ENCODE measurements around the gene SRPK2. TPM values are rescaled to one million over a fixed set of nuclear protein-coding genes. Genes with fewer than 3 reads are reported as not detected.
A peak's percentile ranks its signal among the peaks of the same experiment; 100 is the strongest.
"Not testable (repeated sequence)": the region's sequence is repeated elsewhere in the genome, so short reads cannot be mapped to it uniquely, and the experiment has no call there.

The SRPK2 gene
- total RNA-seq = 15.5 TPM

DNA sequence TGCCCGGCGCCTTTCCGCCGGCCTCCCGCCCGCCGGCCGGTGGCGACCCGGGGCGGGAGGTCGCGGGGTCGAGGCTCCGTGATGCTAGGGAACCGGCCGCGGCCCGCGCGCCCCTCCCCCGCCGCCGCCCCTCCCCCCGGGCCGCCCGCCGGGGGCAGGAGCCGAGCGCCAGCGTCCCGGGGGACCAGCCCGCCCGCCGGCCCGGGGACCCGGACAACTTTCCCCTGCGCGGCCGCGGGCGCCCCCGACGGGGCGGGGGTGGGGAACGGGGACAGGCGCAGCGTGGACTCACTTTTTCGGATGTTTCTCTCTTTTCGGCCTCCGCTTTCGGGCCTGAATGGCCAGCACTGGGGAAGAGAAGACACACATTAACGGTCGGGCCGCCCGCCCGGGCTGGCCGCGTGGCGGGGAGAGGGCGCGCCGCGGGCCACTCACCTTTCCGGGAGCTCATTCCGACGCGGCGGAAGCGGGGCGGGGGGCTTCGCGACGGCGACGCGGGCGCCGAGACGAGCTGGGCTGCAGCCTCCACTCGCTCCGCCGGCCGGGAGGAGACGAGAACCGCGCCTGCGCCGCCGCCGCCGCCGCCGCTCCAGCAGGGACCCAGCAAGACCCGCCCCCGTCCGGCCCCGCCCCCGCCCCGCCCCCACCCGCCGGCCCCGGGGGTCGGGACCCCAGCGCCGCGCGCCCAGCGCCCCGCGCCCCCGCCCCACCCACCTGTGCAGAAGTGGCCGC is at the start of gene SRPK2:
Gene SRPK2 (minus strand): TSS at position 566 of the 732 bp plus-strand sequence.
- ATAC-seq = peak; percentile 93

DNA sequence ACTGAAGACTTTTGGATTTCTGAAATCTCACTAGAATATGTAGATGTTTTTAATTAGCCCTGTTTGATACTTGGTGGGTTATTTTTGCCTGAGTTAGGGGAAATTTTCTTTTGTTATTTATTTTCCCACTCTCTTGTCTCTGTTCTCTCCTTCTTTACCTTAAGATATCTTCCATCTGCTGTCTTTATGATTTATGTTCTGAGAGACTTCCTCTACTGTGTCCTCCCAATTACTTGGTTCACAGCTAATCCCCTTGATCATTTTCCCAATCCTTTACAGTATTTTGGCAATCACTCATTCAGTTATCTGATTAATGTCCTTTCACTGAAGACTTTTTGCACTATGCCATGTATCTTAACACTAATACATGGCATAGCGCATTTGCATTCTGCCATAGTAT is 49.5 kb upstream of the SRPK2 start:
- DNase-seq (ENCODE audit: low spot score) (no peak), ATAC-seq (no peak)

More for the DNA sequence above, at the start of gene SRPK2:
- DNase-seq (ENCODE audit: low spot score) = peak; percentile 87

- not testable (repeated sequence) for ATAC-seq; DNase-seq (ENCODE audit: low spot score)
Observed at GRCh38 chr7:105437356-105437755, 48.6 kb upstream of the SRPK2 start.

- no peak for DNase-seq (ENCODE audit: low spot score)
- ATAC-seq = peak; percentile 60
Observed at GRCh38 chr7:105429746-105430612, 41.3 kb upstream of the SRPK2 start.

DNA sequence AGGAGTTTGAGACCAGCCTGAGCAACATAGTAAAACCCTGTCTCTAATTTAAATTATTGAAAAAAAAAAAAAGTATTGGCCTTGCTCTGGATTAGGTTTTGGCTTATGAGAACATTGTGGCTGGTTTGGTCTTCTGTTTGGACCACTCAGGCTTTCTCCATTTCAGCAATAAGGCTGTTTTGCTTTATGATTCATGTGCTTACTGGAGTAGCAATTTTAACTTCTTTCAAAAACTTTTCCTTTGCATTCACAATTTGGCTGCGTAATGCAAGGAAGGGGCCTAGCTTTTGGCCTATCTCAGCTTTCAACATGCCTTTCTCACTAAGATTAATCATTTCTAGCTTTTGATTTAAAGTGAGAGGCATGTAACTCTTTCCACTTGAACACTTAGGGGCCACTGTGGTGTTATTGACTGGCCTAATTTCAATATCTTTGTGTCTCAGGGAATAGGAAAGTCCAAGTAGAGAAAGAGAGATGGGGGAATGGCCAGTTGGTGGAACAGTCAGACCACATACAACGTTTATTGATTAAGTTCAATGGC is 38.0 kb upstream of the SRPK2 start:
- ATAC-seq (no peak), DNase-seq (ENCODE audit: low spot score) (no peak)

- DNase-seq (ENCODE audit: low spot score) (no peak), ATAC-seq (no peak)
Observed at GRCh38 chr7:105423987-105424386, 35.3 kb upstream of the SRPK2 start.

GRCh38 chr7:105413887-105414437 is 25.2 kb upstream of the SRPK2 start:
- DNase-seq (ENCODE audit: low spot score) (no peak), ATAC-seq (no peak)

- DNase-seq (ENCODE audit: low spot score) = not testable (repeated sequence)
Observed at GRCh38 chr7:105410774-105411173, 22.1 kb upstream of the SRPK2 start.

GRCh38 chr7:105409775-105410174 is 21.1 kb upstream of the SRPK2 start:
- ATAC-seq; DNase-seq (ENCODE audit: low spot score): not testable (repeated sequence)

More at GRCh38 chr7:105410774-105411173, 22.1 kb upstream of the SRPK2 start:
- ATAC-seq = not testable (repeated sequence)

DNA sequence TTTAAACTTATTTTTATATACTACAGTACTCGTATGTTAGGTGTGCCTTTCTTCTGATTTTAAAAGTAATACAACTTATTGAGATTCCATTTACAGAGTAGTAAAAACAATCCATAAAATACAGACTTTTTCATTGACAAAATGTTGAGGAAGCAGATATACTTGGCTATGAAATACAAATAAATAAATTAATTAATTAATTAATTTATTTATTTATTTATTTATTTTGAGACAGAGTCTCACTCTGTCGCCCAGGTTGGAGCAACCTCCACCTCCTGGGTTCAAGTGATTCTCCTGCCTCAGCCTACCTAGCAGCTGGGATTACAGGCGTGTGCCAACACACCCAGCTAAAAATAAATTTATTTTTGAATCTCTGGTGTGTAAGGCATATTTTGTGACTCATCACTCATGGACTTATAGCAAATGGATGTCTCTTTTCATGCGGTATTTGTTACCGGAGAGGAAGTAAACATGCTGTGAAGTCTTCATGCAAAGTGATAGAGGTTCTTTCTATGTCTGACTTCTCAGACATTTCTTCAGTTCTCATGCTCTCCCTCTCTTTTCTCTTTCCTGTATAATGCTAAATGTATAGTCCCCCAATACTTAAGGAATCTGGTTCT is 20.2 kb upstream of the SRPK2 start:
- ATAC-seq (no peak), DNase-seq (ENCODE audit: low spot score) (no peak)

DNA sequence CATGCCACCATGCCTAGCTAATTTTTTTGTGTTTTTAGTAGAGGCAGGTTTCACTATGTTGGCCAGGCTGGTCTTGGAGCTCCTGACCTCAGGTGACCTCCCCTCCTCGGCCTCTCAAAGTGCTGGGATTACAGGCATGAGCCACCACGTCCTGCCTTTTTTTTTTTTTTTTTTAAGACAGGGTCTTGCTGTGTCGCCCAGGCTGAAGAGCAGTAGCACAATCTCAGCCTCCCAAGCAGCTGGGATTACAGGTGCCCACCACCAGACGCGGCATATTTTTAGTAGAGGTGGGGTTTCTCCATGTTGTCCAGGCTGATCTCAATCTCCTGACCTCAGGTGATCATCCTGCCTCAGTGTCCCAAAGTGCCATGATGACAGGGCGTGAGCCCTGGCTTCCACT is 14.4 kb upstream of the SRPK2 start:
- DNase-seq (ENCODE audit: low spot score) (no peak), ATAC-seq (no peak)

DNA sequence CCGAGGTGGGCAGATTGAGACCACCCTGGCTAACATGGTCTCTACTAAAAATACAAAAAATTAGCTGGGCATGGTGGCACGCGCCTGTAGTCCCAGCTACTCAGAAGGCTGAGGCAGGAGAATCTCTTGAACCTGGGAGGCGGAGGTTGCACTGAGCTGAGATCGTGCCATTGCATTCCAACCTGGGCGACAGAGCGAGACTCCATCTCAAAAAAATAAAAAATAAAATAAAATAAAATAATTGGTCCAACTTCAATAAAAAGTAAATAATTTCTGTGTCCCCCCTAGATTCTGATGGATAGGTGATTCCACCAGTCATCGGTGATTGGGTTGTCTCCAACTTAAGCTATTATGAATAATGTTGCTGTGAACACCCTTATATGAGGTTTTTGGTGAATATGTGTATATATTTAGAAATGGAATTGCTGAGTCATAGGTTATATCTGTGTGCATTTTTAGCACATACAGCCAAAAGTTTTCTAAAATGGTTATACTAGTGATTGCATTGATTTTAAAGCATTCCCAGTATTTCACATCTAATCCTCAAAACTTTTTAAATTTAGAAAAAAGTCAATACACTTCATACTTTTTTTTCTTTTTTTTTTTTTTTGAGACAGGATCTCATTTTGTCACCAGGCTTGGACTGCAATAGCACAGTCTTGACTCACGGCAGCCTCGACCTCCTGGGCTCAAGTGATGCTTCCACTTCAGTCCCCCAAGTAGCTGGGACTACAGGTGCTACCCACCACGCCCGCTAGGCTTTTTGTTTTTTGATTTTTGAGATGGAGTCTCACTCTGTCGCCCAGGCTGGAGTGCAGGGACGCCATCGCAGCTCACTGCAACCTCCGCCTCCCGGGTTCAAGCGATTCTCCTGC is 13.7 kb upstream of the SRPK2 start:
- ATAC-seq (no peak), DNase-seq (ENCODE audit: low spot score) (no peak)

DNA sequence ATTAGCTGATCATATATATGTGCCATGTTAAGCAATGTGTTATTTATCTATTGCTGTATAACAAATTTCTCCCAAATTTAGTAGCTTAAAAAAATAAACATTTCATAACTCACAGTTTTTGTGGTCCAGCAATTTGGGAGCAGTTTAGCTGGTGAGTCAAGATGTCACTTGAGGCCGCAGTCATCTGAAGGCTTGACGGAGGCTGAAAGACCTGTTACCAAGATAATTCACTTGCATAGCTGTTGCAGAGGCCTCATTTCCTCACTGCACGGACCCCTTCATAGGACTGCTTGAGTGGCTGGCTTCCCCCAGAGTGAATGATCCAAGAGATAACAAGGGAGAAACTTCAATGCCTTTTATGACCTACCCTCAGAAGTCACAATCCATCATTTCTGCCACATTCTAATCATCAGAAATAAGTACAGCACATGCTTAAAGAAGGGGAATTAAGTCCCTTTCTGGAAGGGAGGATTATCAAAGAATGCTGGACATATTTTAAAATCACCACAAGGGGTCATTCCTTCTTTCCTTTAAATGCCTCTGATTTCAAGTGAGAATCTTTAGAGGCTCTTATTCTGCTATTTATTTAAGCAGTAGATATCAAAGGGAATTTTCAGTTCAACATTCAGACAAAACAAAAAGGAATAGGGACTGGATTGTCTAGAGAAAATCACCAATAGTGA is 10.5 kb upstream of the SRPK2 start:
- no peak for DNase-seq (ENCODE audit: low spot score)

GRCh38 chr7:105396566-105396965 is 7.8 kb upstream of the SRPK2 start:
- DNase-seq (ENCODE audit: low spot score) (no peak), ATAC-seq (no peak)

More for the DNA sequence above, 10.5 kb upstream of the SRPK2 start:
- no peak for ATAC-seq

- ATAC-seq (no peak), DNase-seq (ENCODE audit: low spot score) (no peak)
Observed at GRCh38 chr7:105391429-105391828, 2.7 kb upstream of the SRPK2 start.

GRCh38 chr7:105389889-105390288 is 1.2 kb upstream of the SRPK2 start:
- DNase-seq (ENCODE audit: low spot score) (no peak), ATAC-seq (no peak)

- ATAC-seq (peak; percentile 70), DNase-seq (ENCODE audit: low spot score) (peak; percentile 55)
Observed at GRCh38 chr7:105389088-105389650, 448 bp upstream of the SRPK2 start.

- peak; percentile 66 for DNase-seq (ENCODE audit: low spot score)
- ATAC-seq = peak; percentile 49
Observed at GRCh38 chr7:105387508-105388355, 989 bp downstream of the SRPK2 start.

Measured in left lobe of liver (tissue), 2 donors.